Measurements from ENCODE around the gene CHI3L2. TPM values are rescaled to one million over a fixed set of nuclear protein-coding genes. Genes with fewer than 3 reads are reported as not detected.

The CHI3L2 gene
- total RNA-seq, 1 experiment from 2014 or later, result 0.61 TPM

DNA sequence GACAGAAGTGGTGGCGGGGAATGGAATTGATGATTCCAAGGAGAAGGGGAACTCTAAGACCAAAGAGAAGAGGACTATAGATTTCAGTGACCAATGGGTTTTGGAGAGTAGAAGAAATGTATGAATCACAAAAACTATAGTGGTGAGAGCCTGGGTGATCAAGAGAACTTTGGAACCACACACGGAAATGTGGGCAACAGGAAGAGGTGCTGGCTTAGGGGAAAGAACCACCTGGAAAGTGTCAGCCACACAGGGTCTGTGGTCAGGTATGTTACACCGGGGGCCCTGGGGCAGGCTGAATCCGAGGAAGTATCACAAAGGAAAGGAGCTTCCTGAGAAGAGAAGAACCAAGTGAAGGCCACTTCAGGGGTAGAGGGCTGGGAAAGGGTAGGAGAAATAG lies 51.6 kb downstream of the CHI3L2 start (continued):
- TF ChIP-seq NR3C1 (CRISPR knock-in tag; conservative IDR thresholded peaks at IDR 0.05; ENCODE audit: low read depth) (no peak), ZBTB21 (CRISPR knock-in tag; IDR thresholded peaks at IDR 0.05; ENCODE audit: borderline replicate concordance) (no peak), ELF4 (CRISPR knock-in tag; IDR thresholded peaks at IDR 0.05; ENCODE audit: low read depth) (no peak), KAT7 (CRISPR knock-in tag; IDR thresholded peaks at IDR 0.05; ENCODE audit: borderline replicate concordance) (no peak), FOXK1 (CRISPR knock-in tag; IDR thresholded peaks at IDR 0.05) (no peak), MYBL2 (CRISPR knock-in tag; IDR thresholded peaks at IDR 0.05) (no peak), ZNF416 (CRISPR knock-in tag; IDR thresholded peaks at IDR 0.05) (no peak)
- TF ChIP-seq, protein P1, sequence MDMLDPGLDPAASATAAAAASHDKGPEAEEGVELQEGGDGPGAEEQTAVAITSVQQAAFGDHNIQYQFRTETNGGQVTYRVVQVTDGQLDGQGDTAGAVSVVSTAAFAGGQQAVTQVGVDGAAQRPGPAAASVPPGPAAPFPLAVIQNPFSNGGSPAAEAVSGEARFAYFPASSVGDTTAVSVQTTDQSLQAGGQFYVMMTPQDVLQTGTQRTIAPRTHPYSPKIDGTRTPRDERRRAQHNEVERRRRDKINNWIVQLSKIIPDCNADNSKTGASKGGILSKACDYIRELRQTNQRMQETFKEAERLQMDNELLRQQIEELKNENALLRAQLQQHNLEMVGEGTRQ (CRISPR knock-in tag; IDR thresholded peaks at IDR 0.05), result no peak
- TF ChIP-seq, protein P2, sequence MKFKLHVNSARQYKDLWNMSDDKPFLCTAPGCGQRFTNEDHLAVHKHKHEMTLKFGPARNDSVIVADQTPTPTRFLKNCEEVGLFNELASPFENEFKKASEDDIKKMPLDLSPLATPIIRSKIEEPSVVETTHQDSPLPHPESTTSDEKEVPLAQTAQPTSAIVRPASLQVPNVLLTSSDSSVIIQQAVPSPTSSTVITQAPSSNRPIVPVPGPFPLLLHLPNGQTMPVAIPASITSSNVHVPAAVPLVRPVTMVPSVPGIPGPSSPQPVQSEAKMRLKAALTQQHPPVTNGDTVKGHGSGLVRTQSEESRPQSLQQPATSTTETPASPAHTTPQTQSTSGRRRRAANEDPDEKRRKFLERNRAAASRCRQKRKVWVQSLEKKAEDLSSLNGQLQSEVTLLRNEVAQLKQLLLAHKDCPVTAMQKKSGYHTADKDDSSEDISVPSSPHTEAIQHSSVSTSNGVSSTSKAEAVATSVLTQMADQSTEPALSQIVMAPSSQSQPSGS (CRISPR knock-in tag; IDR thresholded peaks at IDR 0.05; ENCODE audit: borderline replicate concordance, low read depth), result no peak

DNA sequence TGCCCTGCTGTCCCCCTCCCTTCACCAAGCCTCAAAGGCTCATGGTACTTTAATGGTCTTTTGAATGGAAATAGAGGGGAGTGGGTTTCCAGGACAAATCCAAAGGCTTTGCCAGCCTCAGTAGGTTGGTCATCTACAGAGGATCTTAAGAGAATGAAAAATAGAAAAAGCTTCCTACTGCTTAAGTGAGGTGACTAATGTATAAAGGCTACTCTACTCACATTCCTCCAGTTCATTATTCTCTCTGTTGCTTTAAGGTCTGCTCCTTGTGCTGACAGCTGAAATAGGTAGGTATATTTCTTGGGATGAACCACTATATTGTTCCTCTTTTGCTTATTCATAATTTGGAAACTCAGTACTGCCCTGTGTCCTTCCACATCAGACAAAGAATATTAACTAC lies 52.8 kb downstream of the CHI3L2 start:
- H3K9me3 Mint-ChIP-seq, result peaks cover 21% of the 10 kb centered on the region
- DNase-seq (ENCODE audit: low spot score) (no peak), ATAC-seq (no peak)
- peaks cover 9% of the 10 kb centered on the region for H3K36me3 Mint-ChIP-seq
- CTCF ChIA-PET, result interaction anchor here (1.4 kb wide), 1 partner anchor 9 kb away, joined by 3 read pairs; no protein-coding TSS in a partner anchor
- H3K4me1 Mint-ChIP-seq, result no peaks in the 10 kb centered on the region
- no peak overlapping the region for H3K4me3 Mint-ChIP-seq
- no peaks in the 10 kb centered on the region; the same call in 1 of the 2 replicates for H3K27me3 Mint-ChIP-seq (ENCODE audit: low read depth)
- H3K27ac Mint-ChIP-seq, result no peak overlapping the region
- POLR2A ChIA-PET, result no interaction called here
- TF ChIP-seq ZNF416 (CRISPR knock-in tag; IDR thresholded peaks at IDR 0.05) (no peak), ZNF396 (CRISPR knock-in tag; IDR thresholded peaks at IDR 0.05; ENCODE audit: borderline replicate concordance) (no peak), ZNF121 (CRISPR knock-in tag; IDR thresholded peaks at IDR 0.05) (no peak)
- TF ChIP-seq, protein P3, sequence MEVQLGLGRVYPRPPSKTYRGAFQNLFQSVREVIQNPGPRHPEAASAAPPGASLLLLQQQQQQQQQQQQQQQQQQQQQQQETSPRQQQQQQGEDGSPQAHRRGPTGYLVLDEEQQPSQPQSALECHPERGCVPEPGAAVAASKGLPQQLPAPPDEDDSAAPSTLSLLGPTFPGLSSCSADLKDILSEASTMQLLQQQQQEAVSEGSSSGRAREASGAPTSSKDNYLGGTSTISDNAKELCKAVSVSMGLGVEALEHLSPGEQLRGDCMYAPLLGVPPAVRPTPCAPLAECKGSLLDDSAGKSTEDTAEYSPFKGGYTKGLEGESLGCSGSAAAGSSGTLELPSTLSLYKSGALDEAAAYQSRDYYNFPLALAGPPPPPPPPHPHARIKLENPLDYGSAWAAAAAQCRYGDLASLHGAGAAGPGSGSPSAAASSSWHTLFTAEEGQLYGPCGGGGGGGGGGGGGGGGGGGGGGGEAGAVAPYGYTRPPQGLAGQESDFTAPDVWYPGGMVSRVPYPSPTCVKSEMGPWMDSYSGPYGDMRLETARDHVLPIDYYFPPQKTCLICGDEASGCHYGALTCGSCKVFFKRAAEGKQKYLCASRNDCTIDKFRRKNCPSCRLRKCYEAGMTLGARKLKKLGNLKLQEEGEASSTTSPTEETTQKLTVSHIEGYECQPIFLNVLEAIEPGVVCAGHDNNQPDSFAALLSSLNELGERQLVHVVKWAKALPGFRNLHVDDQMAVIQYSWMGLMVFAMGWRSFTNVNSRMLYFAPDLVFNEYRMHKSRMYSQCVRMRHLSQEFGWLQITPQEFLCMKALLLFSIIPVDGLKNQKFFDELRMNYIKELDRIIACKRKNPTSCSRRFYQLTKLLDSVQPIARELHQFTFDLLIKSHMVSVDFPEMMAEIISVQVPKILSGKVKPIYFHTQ (CRISPR knock-in tag; IDR thresholded peaks at IDR 0.05), result no peak
- TF ChIP-seq, protein P4, sequence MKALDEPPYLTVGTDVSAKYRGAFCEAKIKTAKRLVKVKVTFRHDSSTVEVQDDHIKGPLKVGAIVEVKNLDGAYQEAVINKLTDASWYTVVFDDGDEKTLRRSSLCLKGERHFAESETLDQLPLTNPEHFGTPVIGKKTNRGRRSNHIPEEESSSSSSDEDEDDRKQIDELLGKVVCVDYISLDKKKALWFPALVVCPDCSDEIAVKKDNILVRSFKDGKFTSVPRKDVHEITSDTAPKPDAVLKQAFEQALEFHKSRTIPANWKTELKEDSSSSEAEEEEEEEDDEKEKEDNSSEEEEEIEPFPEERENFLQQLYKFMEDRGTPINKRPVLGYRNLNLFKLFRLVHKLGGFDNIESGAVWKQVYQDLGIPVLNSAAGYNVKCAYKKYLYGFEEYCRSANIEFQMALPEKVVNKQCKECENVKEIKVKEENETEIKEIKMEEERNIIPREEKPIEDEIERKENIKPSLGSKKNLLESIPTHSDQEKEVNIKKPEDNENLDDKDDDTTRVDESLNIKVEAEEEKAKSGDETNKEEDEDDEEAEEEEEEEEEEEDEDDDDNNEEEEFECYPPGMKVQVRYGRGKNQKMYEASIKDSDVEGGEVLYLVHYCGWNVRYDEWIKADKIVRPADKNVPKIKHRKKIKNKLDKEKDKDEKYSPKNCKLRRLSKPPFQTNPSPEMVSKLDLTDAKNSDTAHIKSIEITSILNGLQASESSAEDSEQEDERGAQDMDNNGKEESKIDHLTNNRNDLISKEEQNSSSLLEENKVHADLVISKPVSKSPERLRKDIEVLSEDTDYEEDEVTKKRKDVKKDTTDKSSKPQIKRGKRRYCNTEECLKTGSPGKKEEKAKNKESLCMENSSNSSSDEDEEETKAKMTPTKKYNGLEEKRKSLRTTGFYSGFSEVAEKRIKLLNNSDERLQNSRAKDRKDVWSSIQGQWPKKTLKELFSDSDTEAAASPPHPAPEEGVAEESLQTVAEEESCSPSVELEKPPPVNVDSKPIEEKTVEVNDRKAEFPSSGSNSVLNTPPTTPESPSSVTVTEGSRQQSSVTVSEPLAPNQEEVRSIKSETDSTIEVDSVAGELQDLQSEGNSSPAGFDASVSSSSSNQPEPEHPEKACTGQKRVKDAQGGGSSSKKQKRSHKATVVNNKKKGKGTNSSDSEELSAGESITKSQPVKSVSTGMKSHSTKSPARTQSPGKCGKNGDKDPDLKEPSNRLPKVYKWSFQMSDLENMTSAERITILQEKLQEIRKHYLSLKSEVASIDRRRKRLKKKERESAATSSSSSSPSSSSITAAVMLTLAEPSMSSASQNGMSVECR (CRISPR knock-in tag; IDR thresholded peaks at IDR 0.05; ENCODE audit: borderline replicate concordance), result no peak

DNA sequence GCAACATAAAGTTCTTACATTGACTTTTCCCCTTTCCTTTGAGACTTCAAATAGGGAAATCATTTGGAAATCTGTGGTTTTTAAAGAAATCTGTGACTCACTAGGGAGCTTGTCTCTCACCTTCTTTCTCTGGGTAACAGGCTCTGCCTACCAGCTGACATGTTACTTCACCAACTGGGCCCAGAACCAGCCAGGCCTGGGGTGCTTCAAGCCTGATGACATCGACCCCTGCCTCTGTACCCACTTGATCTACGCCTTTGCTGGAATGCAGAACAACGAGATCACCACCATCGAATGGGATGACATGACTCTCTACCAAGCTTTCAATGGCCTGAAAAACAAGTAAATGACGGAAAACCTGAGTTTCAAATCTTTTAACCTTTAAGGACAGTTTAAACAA lies 53.9 kb downstream of the CHI3L2 start:
- DNase-seq (ENCODE audit: low spot score) (no peak), ATAC-seq (no peak)
- CTCF ChIA-PET, result interaction anchor here (0.9 to 1.4 kb wide), 2 partner anchors 10 to 25 kb away, joined by 3 read pairs; no protein-coding TSS in a partner anchor
- no peaks in the 10 kb centered on the region; the same call in 1 of the 2 replicates for H3K27me3 Mint-ChIP-seq (ENCODE audit: low read depth)
- no peaks in the 10 kb centered on the region for H3K4me1 Mint-ChIP-seq
- peaks cover 7% of the 10 kb centered on the region for H3K36me3 Mint-ChIP-seq
- H3K9me3 Mint-ChIP-seq, result peaks cover 18% of the 10 kb centered on the region
- H3K4me3 Mint-ChIP-seq, result no peak overlapping the region
- POLR2A ChIA-PET, result no interaction called here
- H3K27ac Mint-ChIP-seq, result no peak overlapping the region
- TF ChIP-seq CREM (CRISPR knock-in tag; IDR thresholded peaks at IDR 0.05), result no peak
- no peak for TF ChIP-seq ZNF232 (CRISPR knock-in tag; IDR thresholded peaks at IDR 0.05)
- TF ChIP-seq, protein P5, sequence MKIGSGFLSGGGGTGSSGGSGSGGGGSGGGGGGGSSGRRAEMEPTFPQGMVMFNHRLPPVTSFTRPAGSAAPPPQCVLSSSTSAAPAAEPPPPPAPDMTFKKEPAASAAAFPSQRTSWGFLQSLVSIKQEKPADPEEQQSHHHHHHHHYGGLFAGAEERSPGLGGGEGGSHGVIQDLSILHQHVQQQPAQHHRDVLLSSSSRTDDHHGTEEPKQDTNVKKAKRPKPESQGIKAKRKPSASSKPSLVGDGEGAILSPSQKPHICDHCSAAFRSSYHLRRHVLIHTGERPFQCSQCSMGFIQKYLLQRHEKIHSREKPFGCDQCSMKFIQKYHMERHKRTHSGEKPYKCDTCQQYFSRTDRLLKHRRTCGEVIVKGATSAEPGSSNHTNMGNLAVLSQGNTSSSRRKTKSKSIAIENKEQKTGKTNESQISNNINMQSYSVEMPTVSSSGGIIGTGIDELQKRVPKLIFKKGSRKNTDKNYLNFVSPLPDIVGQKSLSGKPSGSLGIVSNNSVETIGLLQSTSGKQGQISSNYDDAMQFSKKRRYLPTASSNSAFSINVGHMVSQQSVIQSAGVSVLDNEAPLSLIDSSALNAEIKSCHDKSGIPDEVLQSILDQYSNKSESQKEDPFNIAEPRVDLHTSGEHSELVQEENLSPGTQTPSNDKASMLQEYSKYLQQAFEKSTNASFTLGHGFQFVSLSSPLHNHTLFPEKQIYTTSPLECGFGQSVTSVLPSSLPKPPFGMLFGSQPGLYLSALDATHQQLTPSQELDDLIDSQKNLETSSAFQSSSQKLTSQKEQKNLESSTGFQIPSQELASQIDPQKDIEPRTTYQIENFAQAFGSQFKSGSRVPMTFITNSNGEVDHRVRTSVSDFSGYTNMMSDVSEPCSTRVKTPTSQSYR (CRISPR knock-in tag; IDR thresholded peaks at IDR 0.05), result no peak
- TF ChIP-seq, protein P6, sequence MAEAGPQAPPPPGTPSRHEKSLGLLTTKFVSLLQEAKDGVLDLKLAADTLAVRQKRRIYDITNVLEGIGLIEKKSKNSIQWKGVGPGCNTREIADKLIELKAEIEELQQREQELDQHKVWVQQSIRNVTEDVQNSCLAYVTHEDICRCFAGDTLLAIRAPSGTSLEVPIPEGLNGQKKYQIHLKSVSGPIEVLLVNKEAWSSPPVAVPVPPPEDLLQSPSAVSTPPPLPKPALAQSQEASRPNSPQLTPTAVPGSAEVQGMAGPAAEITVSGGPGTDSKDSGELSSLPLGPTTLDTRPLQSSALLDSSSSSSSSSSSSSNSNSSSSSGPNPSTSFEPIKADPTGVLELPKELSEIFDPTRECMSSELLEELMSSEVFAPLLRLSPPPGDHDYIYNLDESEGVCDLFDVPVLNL (CRISPR knock-in tag; IDR thresholded peaks at IDR 0.05; ENCODE audit: borderline replicate concordance, low read depth), result no peak
- no peak for TF ChIP-seq NFATC4 (CRISPR knock-in tag; IDR thresholded peaks at IDR 0.05)
- TF ChIP-seq FOXP1 (CRISPR knock-in tag; IDR thresholded peaks at IDR 0.05; ENCODE audit: borderline replicate concordance), result no peak

All from WTC11 (cell line).